22Rv1 (cell line): ENCODE data around the gene COPS7A.

Experiments
- ZFX ChIP-seq: fragments of 450-650 bp; IDR thresholded peaks from 2 replicates; pipeline ENCODE4 v1.6.1; 2017; ENCODE audit warnings: antibody characterized with exemption, borderline replicate concordance
- TF ChIP-seq, protein P1 (sequence below): fragments of 450-650 bp; IDR thresholded peaks from 2 replicates; pipeline ENCODE4 v1.5.1; 2017; ENCODE audit warnings: mild to moderate bottlenecking

DNA sequence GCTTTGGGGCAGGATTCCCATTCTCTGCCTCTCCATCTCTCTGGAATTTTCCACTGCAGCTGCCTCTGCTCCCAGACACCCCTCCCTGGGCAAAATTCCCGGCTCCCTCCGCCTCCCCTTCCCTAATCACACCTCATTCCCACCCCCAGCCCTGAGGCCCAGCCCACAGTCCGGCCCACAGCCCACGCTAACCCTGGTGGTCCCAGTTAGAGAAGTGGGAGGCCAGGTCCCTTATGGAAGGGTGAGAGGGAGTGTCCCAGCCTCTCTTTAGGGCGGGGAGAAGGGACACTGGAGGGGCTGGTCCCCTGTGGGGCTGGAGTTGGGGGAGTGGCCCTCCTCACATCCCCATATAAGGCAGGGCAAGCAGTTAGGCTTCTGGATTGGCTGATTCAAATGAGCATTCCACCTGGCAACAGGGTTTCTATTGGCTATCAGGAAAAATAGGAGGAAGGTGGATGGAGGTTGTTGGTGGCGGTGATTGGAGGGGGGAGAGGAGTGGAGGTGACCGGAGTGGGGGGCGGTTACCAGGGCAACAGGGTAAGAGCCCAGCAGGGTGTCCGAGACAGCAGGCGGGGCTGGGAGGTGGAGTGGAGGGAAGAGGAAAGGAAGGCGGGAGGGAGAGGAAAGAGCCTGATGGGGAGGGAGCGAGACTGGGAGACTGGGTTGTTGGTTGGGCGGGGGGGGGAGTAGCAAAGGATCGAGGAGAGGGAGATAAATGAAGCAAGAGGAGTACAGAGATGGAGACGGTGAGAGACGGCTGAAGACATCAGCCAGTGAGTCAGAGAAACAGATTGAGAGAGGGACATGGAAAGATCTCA lies 40.4 kb downstream of the COPS7A start:
- TF ChIP-seq, protein P1, sequence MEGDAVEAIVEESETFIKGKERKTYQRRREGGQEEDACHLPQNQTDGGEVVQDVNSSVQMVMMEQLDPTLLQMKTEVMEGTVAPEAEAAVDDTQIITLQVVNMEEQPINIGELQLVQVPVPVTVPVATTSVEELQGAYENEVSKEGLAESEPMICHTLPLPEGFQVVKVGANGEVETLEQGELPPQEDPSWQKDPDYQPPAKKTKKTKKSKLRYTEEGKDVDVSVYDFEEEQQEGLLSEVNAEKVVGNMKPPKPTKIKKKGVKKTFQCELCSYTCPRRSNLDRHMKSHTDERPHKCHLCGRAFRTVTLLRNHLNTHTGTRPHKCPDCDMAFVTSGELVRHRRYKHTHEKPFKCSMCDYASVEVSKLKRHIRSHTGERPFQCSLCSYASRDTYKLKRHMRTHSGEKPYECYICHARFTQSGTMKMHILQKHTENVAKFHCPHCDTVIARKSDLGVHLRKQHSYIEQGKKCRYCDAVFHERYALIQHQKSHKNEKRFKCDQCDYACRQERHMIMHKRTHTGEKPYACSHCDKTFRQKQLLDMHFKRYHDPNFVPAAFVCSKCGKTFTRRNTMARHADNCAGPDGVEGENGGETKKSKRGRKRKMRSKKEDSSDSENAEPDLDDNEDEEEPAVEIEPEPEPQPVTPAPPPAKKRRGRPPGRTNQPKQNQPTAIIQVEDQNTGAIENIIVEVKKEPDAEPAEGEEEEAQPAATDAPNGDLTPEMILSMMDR = no peak
- no peak for TF ChIP-seq ZFX
